ENCODE data around the gene TNFRSF25.
"Not testable (repeated sequence)": the region's sequence is repeated elsewhere in the genome, so short reads cannot be mapped to it uniquely, and the experiment has no call there.

- TF ChIP-seq POLR2A, CTCF (IDR thresholded peaks at IDR 0.05): not testable (repeated sequence)
Observed at GRCh38 chr1:6429660-6430411, 36.1 kb downstream of the TNFRSF25 start.
